Coronary artery (tissue), 2 donors: ENCODE results near the gene ACOX3.
"Not testable (repeated sequence)": the region's sequence is repeated elsewhere in the genome, so short reads cannot be mapped to it uniquely, and the experiment has no call there.

Experiments used
- DNase-seq: peaks from one replicate; pipeline ENCODE4 v3.0.0-alpha.2; 2017; ENCODE audit warnings: low spot score
- H3K27ac ChIP-seq, 2 donors: fragments of 200-600 bp; sonication (generic); one replicate each; pipeline ENCODE4 v1.5.1; 2016 to 2019
- H3K4me3 ChIP-seq: fragments of 200-600 bp; sonication (generic); 2 replicates; pipeline ENCODE4 v1.5.1; 2016; ENCODE audit warnings: mild to moderate bottlenecking, moderate library complexity
- TF ChIP-seq, protein P1 (sequence below): fragments of 200-600 bp; sonication (generic); IDR thresholded peaks from one replicate; pipeline ENCODE4 v1.5.1; 2019; ENCODE audit warnings: antibody characterized with exemption

ACOX3 gene

DNA sequence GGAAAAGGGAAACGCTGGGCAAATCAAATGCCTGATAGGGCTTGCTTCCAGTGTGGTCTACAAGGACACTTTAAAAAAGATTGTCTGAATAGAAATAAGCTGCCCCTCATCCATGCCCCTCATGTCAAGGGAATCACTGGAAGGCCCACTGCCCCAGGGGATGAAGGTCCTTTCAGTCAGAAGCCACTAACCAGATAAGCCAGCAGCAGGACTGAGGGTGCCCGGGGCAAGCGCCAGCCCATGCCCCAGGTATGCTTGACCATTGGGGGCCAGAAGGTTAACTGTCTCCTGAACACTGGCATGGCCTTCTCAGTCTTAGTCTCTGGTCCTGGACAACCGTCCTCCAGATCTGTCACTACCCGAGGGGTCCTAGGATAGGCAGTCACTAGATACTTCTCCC, 17.7 kb downstream of the ACOX3 start:
- TF ChIP-seq, protein P1, sequence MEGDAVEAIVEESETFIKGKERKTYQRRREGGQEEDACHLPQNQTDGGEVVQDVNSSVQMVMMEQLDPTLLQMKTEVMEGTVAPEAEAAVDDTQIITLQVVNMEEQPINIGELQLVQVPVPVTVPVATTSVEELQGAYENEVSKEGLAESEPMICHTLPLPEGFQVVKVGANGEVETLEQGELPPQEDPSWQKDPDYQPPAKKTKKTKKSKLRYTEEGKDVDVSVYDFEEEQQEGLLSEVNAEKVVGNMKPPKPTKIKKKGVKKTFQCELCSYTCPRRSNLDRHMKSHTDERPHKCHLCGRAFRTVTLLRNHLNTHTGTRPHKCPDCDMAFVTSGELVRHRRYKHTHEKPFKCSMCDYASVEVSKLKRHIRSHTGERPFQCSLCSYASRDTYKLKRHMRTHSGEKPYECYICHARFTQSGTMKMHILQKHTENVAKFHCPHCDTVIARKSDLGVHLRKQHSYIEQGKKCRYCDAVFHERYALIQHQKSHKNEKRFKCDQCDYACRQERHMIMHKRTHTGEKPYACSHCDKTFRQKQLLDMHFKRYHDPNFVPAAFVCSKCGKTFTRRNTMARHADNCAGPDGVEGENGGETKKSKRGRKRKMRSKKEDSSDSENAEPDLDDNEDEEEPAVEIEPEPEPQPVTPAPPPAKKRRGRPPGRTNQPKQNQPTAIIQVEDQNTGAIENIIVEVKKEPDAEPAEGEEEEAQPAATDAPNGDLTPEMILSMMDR, result no peak
- Histone ChIP-seq H3K4me3 (no peak overlapping the region), H3K27ac (no peak overlapping the region)
- DNase-seq, result no peak

DNA sequence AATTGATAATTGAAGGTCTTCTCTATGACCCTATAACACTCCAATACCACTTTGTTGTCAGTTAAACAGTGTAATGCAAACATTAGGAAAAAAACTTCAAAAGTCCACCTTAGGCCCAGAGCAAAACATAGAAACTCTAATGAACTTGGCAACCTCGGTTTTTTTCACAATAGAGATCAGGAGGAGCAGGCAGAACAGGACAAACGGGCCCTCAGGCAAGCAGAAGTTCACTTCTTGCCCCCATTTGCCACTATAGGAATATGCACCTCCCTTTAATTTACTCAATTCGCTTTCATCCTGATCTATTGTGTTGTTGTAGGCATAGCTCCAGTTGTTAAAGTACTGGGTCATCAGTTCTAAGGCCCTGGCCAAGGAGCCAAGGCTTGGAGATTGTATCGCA, 18.2 kb downstream of the ACOX3 start:
- DNase-seq, result no peak
- no peak overlapping the region for H3K4me3 ChIP-seq
- TF ChIP-seq, protein P1, result no peak
- no peak overlapping the region for H3K27ac ChIP-seq

DNA sequence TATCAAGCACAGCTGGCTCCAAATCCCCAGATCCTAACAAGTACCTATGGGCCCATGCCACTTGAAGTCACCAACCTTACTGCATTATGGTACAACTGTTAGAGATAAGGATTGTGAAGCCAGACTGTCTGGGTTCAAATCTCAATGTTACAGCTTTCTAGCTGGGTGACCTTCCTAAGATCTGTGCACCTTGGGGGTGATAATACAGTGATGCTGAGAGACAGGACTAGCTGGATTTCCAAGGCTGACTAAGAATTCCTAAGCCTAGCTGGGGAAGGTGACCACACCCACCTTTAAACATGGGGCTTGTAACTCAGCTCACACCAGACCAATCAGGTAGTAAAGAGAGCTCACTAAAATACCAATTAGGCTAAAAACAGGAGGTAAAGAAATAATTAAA, 20.4 kb downstream of the ACOX3 start:
- H3K27ac ChIP-seq, H3K4me3 ChIP-seq, DNase-seq: not testable (repeated sequence)

DNA sequence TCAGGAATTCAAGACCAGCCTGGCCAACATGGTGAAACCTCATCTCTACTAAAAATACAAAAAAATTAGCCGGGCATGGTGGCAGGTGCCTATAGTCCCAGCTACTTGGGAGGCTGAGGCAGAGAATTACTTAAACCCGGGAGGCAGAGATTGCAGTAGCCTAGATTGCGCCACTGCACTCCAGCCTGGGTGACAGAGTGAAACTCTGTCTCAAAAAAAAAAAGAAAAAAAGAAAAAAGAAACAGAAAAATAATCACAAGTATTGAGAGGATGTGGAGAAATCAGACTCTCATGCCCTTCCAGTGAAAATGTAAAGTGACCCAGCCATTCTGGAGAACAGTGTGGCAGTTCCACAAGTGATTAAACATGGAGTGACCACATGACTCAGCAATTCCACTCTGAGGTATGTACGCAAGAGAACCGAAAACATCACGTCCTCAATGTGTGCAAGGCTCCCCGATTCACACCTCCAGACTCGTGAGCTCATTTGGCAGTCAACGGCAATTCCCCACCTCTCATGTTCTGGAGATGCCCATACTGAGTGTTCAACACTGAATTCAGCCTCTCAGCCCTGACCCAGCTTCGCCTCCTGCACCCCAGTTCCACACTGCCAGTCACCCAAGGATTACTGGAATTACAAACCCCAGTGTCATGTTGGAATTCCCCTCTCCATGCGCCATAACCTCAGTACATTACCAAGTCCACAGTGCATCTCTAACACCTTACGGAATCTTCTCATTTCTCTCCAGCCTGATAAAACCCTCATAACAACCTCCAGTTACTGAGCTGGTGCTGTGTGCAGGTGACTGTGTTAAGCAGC, 21.1 kb downstream of the ACOX3 start:
- TF ChIP-seq, protein P1, result no peak
- Histone ChIP-seq H3K4me3 (no peak overlapping the region), H3K27ac (peak overlapping the region in 1 of 2 donors; percentile 5)
- no peak for DNase-seq

DNA sequence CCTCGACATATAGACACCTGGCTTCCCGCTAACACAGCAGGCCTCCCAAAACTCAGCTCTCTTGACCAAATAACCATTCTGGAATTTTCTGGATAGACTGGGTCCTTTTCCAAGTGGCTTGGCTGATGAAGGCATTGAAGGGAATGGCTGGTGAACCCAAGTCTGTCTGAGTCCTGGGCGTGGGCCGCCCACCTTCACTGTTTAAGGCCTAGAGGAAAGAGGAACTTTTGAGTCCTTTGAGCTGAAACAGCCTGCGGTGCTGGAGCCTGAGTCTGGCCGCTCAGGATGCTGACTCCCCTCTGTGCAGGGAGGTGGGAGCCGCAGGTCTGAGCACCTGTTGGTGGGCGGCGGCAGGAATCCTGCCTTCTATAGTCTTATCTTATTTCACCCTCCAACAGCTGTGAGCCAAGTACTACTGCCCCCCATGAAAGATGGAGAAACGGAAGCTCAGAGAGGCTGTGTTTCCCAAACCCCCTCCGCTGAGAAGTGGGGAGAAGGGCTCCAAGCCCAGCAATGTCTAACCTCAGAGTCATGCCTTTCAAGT, 23.4 kb downstream of the ACOX3 start:
- TF ChIP-seq, protein P1, result no peak
- no peak for DNase-seq
- Histone ChIP-seq H3K4me3 (no peak overlapping the region), H3K27ac (no peak overlapping the region)

DNA sequence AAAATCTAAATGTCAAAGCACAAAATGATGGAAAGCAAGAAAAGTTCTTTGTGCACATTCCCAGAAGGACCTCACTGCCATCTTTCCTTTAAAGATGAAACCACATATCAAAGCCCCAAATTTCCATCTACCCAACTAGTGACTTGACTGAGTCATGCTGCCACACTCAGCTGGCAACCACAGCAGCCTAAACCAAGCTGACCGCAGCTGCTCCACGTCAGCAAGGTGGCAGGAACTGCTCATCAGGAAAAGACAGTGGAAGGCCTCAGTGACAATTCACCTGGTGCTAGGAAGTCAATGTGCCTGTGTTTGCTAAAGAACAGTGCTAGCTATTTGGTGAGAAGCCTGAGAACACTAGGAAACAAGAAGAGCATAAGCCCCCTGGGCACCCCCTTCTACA, 26.1 kb downstream of the ACOX3 start:
- TF ChIP-seq, protein P1, result no peak
- no peak overlapping the region for H3K4me3 ChIP-seq
- no peak for DNase-seq
- no peak overlapping the region for H3K27ac ChIP-seq

DNA sequence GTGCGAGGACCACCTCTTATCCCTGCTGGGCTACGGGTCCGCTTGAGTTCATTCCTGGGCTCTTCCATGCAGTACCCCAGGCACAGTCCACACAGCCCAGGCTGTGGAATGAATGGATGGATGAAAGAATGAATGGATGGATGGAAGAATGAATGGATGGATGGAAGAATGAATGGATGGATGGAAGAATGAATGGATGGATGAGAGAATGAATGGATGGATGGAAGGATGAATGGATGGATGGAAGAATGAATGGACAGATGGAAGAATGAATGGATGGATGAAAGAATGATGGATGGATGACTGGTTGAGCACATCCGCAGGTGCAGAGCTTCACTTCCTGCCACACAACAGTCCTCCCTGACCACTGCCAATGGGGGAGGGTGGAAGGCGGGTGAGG, 28.2 kb downstream of the ACOX3 start:
- H3K27ac ChIP-seq, result no peak overlapping the region
- H3K4me3 ChIP-seq, result no peak overlapping the region
- TF ChIP-seq, protein P1, result no peak
- DNase-seq, result no peak
